PC-3 (cell line): ENCODE results near the gene SUGCT.

Source experiments
- EZH2 ChIP-seq: fragments of 300-600 bp; sonication (generic); IDR thresholded peaks from one replicate; pipeline ENCODE4 v1.6.1; 2017; ENCODE audit warnings: antibody characterized with exemption, mild to moderate bottlenecking, low read length; ENCODE audit not compliant: unreplicated experiment
- EZH2phosphoT487 ChIP-seq: fragments of 300-600 bp; sonication (generic); IDR thresholded peaks from 2 replicates; pipeline ENCODE4 v1.6.1; 2018; ENCODE audit warnings: mild to moderate bottlenecking, antibody characterized with exemption, low read length, borderline replicate concordance
- TF ChIP-seq, protein P1 (sequence below): fragments of 300-600 bp; sonication (generic); conservative IDR thresholded peaks from 2 replicates; pipeline ENCODE4 v1.5.1; 2017; ENCODE audit warnings: antibody characterized with exemption, low read depth, mild to moderate bottlenecking, low read length

DNA sequence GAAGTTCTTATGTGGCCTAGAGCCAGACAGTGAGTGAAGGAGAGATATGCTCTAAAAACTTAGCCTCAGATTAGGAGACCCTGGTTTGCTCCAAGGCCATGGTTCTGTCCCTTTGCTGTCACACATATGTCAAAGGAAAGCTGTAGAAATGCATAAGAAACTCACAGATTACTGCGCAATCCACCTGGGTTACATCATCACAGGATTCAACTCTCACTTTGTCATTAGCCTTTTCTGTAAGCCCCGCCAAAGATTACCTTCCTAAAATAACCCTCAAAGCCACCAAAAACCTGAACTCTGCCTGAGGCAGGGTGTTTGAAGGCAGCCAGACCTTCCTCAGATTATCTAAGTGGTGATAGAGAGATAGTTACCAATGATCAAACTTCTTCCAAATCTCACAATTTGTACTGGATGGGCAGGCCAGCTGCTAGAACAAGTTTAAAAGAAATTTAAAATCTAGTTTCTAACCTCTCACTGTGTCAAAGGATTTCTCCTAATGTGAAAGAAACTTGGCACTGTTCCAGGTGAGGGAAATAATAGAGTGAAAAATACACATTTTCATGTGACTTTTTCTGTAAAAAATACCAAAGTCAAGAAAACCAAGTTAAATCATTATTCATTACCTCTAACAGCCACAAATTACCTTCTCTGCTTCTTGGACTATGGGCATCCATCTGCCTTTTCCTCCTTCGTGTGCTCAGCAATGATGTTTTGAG is 567.2 kb downstream of the SUGCT start:
- TF ChIP-seq EZH2 (no peak), EZH2phosphoT487 (no peak)
- TF ChIP-seq, protein P1, sequence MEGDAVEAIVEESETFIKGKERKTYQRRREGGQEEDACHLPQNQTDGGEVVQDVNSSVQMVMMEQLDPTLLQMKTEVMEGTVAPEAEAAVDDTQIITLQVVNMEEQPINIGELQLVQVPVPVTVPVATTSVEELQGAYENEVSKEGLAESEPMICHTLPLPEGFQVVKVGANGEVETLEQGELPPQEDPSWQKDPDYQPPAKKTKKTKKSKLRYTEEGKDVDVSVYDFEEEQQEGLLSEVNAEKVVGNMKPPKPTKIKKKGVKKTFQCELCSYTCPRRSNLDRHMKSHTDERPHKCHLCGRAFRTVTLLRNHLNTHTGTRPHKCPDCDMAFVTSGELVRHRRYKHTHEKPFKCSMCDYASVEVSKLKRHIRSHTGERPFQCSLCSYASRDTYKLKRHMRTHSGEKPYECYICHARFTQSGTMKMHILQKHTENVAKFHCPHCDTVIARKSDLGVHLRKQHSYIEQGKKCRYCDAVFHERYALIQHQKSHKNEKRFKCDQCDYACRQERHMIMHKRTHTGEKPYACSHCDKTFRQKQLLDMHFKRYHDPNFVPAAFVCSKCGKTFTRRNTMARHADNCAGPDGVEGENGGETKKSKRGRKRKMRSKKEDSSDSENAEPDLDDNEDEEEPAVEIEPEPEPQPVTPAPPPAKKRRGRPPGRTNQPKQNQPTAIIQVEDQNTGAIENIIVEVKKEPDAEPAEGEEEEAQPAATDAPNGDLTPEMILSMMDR, result no peak
